ENCODE data around the gene MBOAT1. TPM values are rescaled to one million over a fixed set of nuclear protein-coding genes. Genes with fewer than 3 reads are reported as not detected.

MBOAT1 gene
- total RNA-seq, 4 donors from 2014 or later, result 9.6 to 24.3 (median 12.6) TPM

DNA sequence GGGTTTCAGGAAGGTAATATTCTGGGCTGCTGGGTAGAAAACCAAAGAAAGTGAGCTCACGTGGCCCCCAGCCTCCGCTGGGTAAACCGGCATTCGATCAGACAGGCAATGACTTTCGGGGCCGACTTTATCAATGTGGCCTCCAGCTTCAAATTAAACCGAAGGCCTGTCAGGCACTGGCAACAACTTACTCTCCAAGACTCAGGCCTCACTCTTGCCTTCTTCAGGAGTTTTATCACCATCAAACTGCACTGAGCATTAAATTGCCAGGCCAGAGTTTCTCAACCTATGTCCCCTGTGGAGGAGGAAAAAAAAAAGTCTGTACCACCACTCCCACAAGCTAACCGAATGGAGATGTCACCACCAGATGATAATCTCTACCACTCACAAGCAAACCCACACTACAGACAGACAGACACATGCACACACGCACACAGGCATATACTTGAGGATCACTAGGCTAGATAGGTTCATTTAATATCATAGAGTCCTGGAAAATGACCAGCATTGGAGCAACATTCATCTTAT, 1.1 kb upstream of the MBOAT1 start:
- H3K27me3 ChIP-seq, result no peaks in the 10 kb centered on the region
- DNase-seq, result no peak
- TF ChIP-seq, protein P1, sequence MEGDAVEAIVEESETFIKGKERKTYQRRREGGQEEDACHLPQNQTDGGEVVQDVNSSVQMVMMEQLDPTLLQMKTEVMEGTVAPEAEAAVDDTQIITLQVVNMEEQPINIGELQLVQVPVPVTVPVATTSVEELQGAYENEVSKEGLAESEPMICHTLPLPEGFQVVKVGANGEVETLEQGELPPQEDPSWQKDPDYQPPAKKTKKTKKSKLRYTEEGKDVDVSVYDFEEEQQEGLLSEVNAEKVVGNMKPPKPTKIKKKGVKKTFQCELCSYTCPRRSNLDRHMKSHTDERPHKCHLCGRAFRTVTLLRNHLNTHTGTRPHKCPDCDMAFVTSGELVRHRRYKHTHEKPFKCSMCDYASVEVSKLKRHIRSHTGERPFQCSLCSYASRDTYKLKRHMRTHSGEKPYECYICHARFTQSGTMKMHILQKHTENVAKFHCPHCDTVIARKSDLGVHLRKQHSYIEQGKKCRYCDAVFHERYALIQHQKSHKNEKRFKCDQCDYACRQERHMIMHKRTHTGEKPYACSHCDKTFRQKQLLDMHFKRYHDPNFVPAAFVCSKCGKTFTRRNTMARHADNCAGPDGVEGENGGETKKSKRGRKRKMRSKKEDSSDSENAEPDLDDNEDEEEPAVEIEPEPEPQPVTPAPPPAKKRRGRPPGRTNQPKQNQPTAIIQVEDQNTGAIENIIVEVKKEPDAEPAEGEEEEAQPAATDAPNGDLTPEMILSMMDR (IDR thresholded peaks at IDR 0.05), result no peak
- no peak for TF ChIP-seq POLR2A (IDR thresholded peaks at IDR 0.05)
- intact Hi-C loops (cut with DNase I), result no loop called here
- H3K27ac ChIP-seq, result peak overlapping the region; percentile 89 to 96 (median 89)
- WGBS, 2 donors, result 58 to 65% methylated on average over 9 of the region's 9 CpGs
- H3K36me3 ChIP-seq, result no peaks in the 10 kb centered on the region
- peaks cover 16 to 48% of the 10 kb centered on the region in 2 donors for H3K4me1 ChIP-seq
- peak overlapping the region in 1 of 3 donors; percentile 62 for H3K4me3 ChIP-seq (replicated peaks in 1 of 3)
- no peaks in the 10 kb centered on the region for H3K9me3 ChIP-seq

DNA sequence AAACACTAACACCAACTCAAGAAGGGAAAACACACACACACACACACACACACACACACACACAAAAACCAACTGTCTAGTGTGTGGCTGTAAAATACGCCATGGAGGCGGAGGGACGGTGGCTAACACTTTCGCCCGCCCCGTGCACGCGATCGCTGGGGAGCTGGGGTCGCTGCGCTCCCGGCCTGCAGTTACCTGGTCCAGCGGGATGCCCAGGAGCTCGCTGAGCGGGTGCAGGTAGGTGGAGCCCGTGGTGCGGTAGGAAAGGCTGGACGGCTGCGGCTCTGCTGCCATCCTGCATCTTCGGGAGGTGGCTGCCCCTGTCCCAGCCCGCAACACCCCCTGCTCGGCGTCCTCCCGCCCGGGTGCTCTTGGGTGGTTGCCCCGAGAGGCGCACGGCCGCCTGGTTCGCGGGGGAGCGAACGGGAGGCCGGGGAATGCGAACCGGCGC, 303 bp downstream of the MBOAT1 start:
- TF ChIP-seq POLR2A (IDR thresholded peaks at IDR 0.05), result no peak
- TF ChIP-seq, protein P1 (IDR thresholded peaks at IDR 0.05), result no peak
- peaks cover 5 to 35% of the 10 kb centered on the region in 2 donors for H3K4me1 ChIP-seq
- H3K27ac ChIP-seq, result peak overlapping the region; percentile 89 to 96 (median 89)
- intact Hi-C loops (cut with DNase I), result no loop called here
- no peaks in the 10 kb centered on the region for H3K36me3 ChIP-seq
- H3K4me3 ChIP-seq (replicated peaks in 1 of 3), result peak overlapping the region; percentile 62 to 77 (median 66)
- H3K9me3 ChIP-seq, result no peaks in the 10 kb centered on the region
- H3K27me3 ChIP-seq, result no peaks in the 10 kb centered on the region
- 0% methylated on average over 8 to 10 of the region's 37 CpGs for WGBS, 2 donors
- peak in 1 of 2 donors; percentile 64 for DNase-seq

DNA sequence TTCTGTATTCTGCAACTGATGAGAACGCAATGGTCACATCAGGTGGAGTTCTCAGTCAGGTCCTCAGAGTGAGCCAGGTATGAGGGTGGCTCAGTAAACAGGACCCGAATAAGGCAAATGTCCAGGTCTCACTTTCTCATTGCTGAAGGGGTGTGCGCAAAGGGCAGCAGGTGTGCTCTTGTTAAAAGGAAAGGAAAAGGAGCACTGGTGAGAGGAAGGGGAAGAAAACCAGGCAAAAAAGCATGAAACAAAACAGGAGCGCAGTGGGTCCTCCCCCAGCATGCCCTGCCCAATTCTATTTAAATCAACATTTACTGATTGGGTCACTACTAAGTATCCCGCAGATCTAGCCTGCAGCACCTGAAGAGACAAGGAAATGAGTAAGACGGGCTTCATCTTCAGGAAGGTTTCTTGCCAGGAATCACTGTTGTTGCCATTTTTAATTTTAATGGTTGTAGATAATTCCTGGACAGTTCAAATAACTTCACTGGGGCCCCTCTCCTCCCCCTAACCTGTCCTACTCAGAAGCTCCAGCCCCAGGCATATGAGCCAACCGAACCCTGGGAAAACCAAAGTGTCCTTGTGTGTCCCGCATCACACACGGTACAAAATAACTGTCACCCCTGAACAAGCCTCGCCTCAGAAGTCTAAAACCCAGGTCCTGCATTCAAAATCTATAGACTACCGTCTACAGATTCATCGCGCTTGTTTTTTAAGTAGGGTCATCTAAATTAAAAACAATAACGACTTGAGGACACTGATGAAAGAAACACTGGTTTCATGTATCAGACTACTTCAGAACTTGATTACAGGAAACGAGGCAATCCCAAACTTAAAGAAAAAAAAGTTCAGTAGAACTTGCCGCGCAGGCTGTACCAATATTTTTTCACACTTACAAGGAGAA, 980 bp downstream of the MBOAT1 start:
- DNase-seq, result peak; percentile 47 to 55
- WGBS, 2 donors, result 8 to 9% methylated on average over 17 of the region's 17 CpGs
- no peaks in the 10 kb centered on the region for H3K27me3 ChIP-seq
- peak overlapping the region; percentile 62 to 77 (median 66) for H3K4me3 ChIP-seq (replicated peaks in 1 of 3)
- intact Hi-C loops (cut with DNase I), result no loop called here
- peak overlapping the region; percentile 89 to 96 (median 89) for H3K27ac ChIP-seq
- no peaks in the 10 kb centered on the region for H3K36me3 ChIP-seq
- peaks cover 5 to 30% of the 10 kb centered on the region in 2 donors for H3K4me1 ChIP-seq
- TF ChIP-seq, protein P1 (IDR thresholded peaks at IDR 0.05), result no peak
- peak in 1 of 2 donors; percentile 78 for TF ChIP-seq POLR2A (IDR thresholded peaks at IDR 0.05)
- no peaks in the 10 kb centered on the region for H3K9me3 ChIP-seq

DNA sequence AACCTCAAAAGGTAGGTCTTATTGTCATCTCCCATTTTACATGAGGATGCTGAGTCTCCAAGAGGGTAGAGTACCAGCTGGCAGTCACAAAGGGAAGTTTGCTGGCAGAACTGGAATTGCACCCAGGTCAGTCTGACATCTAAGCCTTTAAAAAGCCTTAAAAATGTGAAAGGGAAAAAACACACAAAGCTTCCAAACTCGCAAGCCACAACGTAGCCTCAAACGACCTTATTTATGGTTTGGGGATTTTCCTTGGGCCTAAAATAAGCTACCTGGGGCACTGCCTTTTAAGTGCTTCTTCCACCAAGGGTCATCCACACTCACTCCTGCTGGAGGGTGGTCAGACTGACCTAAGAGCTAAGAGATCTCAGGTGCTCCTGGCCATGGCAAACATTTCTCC, 2.1 kb downstream of the MBOAT1 start:
- peak overlapping the region in 2 of 3 donors; percentile 89 to 96 for H3K27ac ChIP-seq
- H3K4me1 ChIP-seq, result peaks cover 5 to 35% of the 10 kb centered on the region in 2 donors
- no peak for DNase-seq
- no peaks in the 10 kb centered on the region for H3K9me3 ChIP-seq
- intact Hi-C loops (cut with DNase I), result no loop called here
- TF ChIP-seq, protein P1 (IDR thresholded peaks at IDR 0.05), result no peak
- TF ChIP-seq POLR2A (IDR thresholded peaks at IDR 0.05), result no peak
- no peaks in the 10 kb centered on the region for H3K36me3 ChIP-seq
- no peak overlapping the region for H3K4me3 ChIP-seq (replicated peaks in 1 of 3)
- WGBS, 2 donors, result 66 to 75% methylated on average over 3 of the region's 3 CpGs
- H3K27me3 ChIP-seq, result no peaks in the 10 kb centered on the region
